AG04449 (cell line): Measurements from ENCODE around the gene F8.
A peak's percentile ranks its signal among the peaks of the same experiment; 100 is the strongest.

Experiments used
- CTCF ChIA-PET: fragments of 350-600 bp; formaldehyde crosslinking; extraction: SDS; loops from one replicate; lab custom pipeline; 2021; ENCODE audit warnings: antibody characterized with exemption; lab: Yijun Ruan, JAX
- POLR2A ChIA-PET: fragments of 400-600, 350-600 bp; formaldehyde crosslinking; extraction: SDS; loops from one replicate; lab custom pipeline; 2020; ENCODE audit warnings: antibody characterized with exemption, inconsistent platforms; lab: Yijun Ruan, JAX
- DNase-seq: peaks from one replicate; pipeline ENCODE4 v3.0.0-alpha.2; 2010; ENCODE audit warnings: low read depth, low spot score
- H3K4me3 ChIP-seq: 2 replicates; pipeline ENCODE4 v1.5.1; 2011; ENCODE audit warnings: low read depth, mild to moderate bottlenecking, control low read depth, low read length
- CTCF ChIP-seq: IDR thresholded peaks from one replicate; pipeline ENCODE4 v1.5.1; 2011; ENCODE audit warnings: mild to moderate bottlenecking, moderate library complexity, low read length, control low read depth, inconsistent platforms; ENCODE audit not compliant: insufficient read depth; ENCODE audit errors: missing control alignments

Gene F8

GRCh38 chrX:155055494-155055893 lies 33.0 kb upstream of the F8 start:
- H3K4me3 ChIP-seq = no peak overlapping the region
- no peak for DNase-seq
- CTCF ChIA-PET = interaction anchor here (0.9 to 4.9 kb wide), 5 partner anchors 9 to 71 kb away, joined by 3 to 47 read pairs (median 4); partner anchors contain the start of genes CMC4 and MTCP1
- TF ChIP-seq CTCF = no peak
- POLR2A ChIA-PET = no interaction called here

- H3K4me3 ChIP-seq = no peak overlapping the region
- ChIA-PET POLR2A (no interaction called here), CTCF (no interaction called here)
- DNase-seq = no peak
- no peak for TF ChIP-seq CTCF
These were observed 31.7 kb upstream of the F8 start for GRCh38 chrX:155054255-155054654.

- CTCF ChIA-PET = no interaction called here
These were observed 31.1 kb upstream of the F8 start for GRCh38 chrX:155053656-155054055.

GRCh38 chrX:155052738-155053498 lies 30.4 kb upstream of the F8 start:
- DNase-seq = no peak
- ChIA-PET CTCF (no interaction called here), POLR2A (no interaction called here)
- no peak overlapping the region for H3K4me3 ChIP-seq
- no peak for TF ChIP-seq CTCF

More at GRCh38 chrX:155053656-155054055, 31.1 kb upstream of the F8 start:
- TF ChIP-seq CTCF = no peak
- POLR2A ChIA-PET = no interaction called here
- DNase-seq = no peak
- H3K4me3 ChIP-seq = no peak overlapping the region

GRCh38 chrX:155048977-155049619 lies 26.6 kb upstream of the F8 start:
- peak; percentile 46 for TF ChIP-seq CTCF
- no peak for DNase-seq
- ChIA-PET CTCF (interaction anchor here (0.9 to 1.4 kb wide), 5 partner anchors 9 to 558 kb away, joined by 3 to 6 read pairs (median 3); no protein-coding TSS in a partner anchor), POLR2A (no interaction called here)
- no peak overlapping the region for H3K4me3 ChIP-seq
